Neural progenitor cell (in vitro differentiated cells): Measurements from ENCODE around the gene PDE6A. TPM values are rescaled to one million over a fixed set of nuclear protein-coding genes. Genes with fewer than 3 reads are reported as not detected.
A peak's percentile ranks its signal among the peaks of the same experiment; 100 is the strongest.

Experiments
- DNase-seq: peaks from one replicate; pipeline ENCODE4 v3.0.0-alpha.2; 2016; ENCODE audit warnings: low spot score
- H2AFZ ChIP-seq: fragments of 200-600 bp; sonication (generic); replicated peaks from 2 replicates; pipeline ENCODE4 v1.6.1; 2016; ENCODE audit warnings: antibody characterized with exemption
- H3F3A ChIP-seq: fragments of 200-600 bp; sonication (generic); 2 replicates; pipeline ENCODE4 v1.6.1; 2016; ENCODE audit warnings: antibody characterized with exemption, low read depth
- H3K27ac ChIP-seq: fragments of 200-600 bp; sonication (generic); 2 replicates; pipeline ENCODE4 v1.5.1; 2016; ENCODE audit warnings: mild to moderate bottlenecking
- H3K27me3 ChIP-seq: fragments of 200-600 bp; sonication (generic); 2 replicates; pipeline ENCODE4 v1.6.1; 2016; ENCODE audit warnings: mild to moderate bottlenecking, moderate library complexity
- H3K36me3 ChIP-seq: fragments of 200-600 bp; sonication (generic); 2 replicates; pipeline ENCODE4 v1.5.1; 2016
- H3K4me1 ChIP-seq: fragments of 200-600 bp; sonication (generic); 2 replicates; pipeline ENCODE4 v1.6.1; 2016; ENCODE audit warnings: mixed run types
- H3K4me2 ChIP-seq: fragments of 200-600 bp; sonication (generic); 2 replicates; pipeline ENCODE4 v1.6.1; 2016
- H3K4me3 ChIP-seq: fragments of 200-600 bp; sonication (generic); 2 replicates; pipeline ENCODE4 v1.5.1; 2016
- H3K79me2 ChIP-seq: fragments of 200-600 bp; sonication (generic); 2 replicates; pipeline ENCODE4 v1.6.1; 2016; ENCODE audit warnings: low read depth
- H3K9ac ChIP-seq: fragments of 200-600 bp; sonication (generic); 2 replicates; pipeline ENCODE4 v1.6.1; 2016
- H3K9me3 ChIP-seq: fragments of 200-600 bp; sonication (generic); 2 replicates; pipeline ENCODE4 v1.5.1; 2016; ENCODE audit warnings: low read depth
- H4K20me1 ChIP-seq: fragments of 200-600 bp; sonication (generic); 2 replicates; pipeline ENCODE4 v1.6.1; 2016; ENCODE audit warnings: low read depth
- H3K27ac Mint-ChIP-seq: 3 replicates; pipeline ENCODE4 v1.8.0; 2021; ENCODE audit warnings: mixed read lengths
- H3K27me3 Mint-ChIP-seq: 2 replicates; pipeline ENCODE4 v1.8.0; 2022; ENCODE audit warnings: low read depth, mild to moderate bottlenecking, inconsistent platforms, moderate library complexity, mixed read lengths; ENCODE audit not compliant: insufficient read depth
- H3K36me3 Mint-ChIP-seq: 3 replicates; pipeline ENCODE4 v1.8.0; 2021; ENCODE audit warnings: mixed read lengths
- H3K4me1 Mint-ChIP-seq: 3 replicates; pipeline ENCODE4 v1.8.0; 2021; ENCODE audit warnings: mixed read lengths
- H3K4me3 Mint-ChIP-seq: 3 replicates; pipeline ENCODE4 v1.8.0; 2021; ENCODE audit warnings: mild to moderate bottlenecking, moderate library complexity, mixed read lengths
- H3K9me3 Mint-ChIP-seq: 3 replicates; pipeline ENCODE4 v1.8.0; 2020; ENCODE audit warnings: mixed read lengths
- CTCF ChIP-seq: fragments of 200-600 bp; sonication (generic); IDR thresholded peaks from 2 replicates; pipeline ENCODE4 v1.5.1; 2017; ENCODE audit warnings: antibody characterized with exemption, mild to moderate bottlenecking
- EZH2 ChIP-seq: fragments of 200-600 bp; sonication (generic); IDR thresholded peaks from 2 replicates; pipeline ENCODE4 v1.6.1; 2017; ENCODE audit warnings: antibody characterized with exemption, mild to moderate bottlenecking, moderate library complexity
- EZH2phosphoT487 ChIP-seq: fragments of 200-600 bp; sonication (generic); IDR thresholded peaks from 2 replicates; pipeline ENCODE4 v1.6.1; 2017; ENCODE audit warnings: antibody characterized with exemption
- total RNA-seq: library from RNA; depleted of rRNA; stranded (reverse); fragments of >200 nt; gene quantifications from 2 replicates; pipeline ENCODE4 v1.2.3, GENCODE V29; 2015; ENCODE audit warnings: low replicate concordance

PDE6A gene
- total RNA-seq, 1 donor from 2014 or later, result not detected

GRCh38 chr5:149839761-149840160 lies 104.8 kb downstream of the PDE6A start:
- Histone ChIP-seq H3K9ac (no peak overlapping the region), H4K20me1 (no peaks in the 10 kb centered on the region), H3K9me3 (no peaks in the 10 kb centered on the region), H3K4me1 (peaks cover 13% of the 10 kb centered on the region), H3K4me2 (no peak overlapping the region), H3K79me2 (no peaks in the 10 kb centered on the region), H3F3A (no peaks in the 10 kb centered on the region), H3K27me3 (no peaks in the 10 kb centered on the region), H3K36me3 (no peaks in the 10 kb centered on the region), H3K27ac (no peak overlapping the region), H3K4me3 (no peak overlapping the region), H2AFZ (no peak overlapping the region)
- TF ChIP-seq EZH2phosphoT487, result no peak
- TF ChIP-seq CTCF, result no peak
- no peak for TF ChIP-seq EZH2
- Mint-ChIP-seq H3K27me3 (peaks cover 8% of the 10 kb centered on the region), H3K9me3 (no peaks in the 10 kb centered on the region), H3K4me1 (peaks cover 32% of the 10 kb centered on the region), H3K36me3 (no peaks in the 10 kb centered on the region), H3K4me3 (peak overlapping the region; percentile 44), H3K27ac (peak overlapping the region; percentile 64)
- DNase-seq, result no peak

- H3K4me2 ChIP-seq, result no peak overlapping the region
- no peak overlapping the region for H3K4me3 ChIP-seq
Observed at GRCh38 chr5:149838881-149839739, 105.5 kb downstream of the PDE6A start.

GRCh38 chr5:149837680-149838269 lies 106.8 kb downstream of the PDE6A start:
- H3K4me1 ChIP-seq, result peaks cover 13% of the 10 kb centered on the region
- peak; percentile 88 for DNase-seq
- no peak overlapping the region for H3K4me3 ChIP-seq
- no peak overlapping the region for H3K4me2 ChIP-seq
- H3K36me3 ChIP-seq, result no peaks in the 10 kb centered on the region
- TF ChIP-seq EZH2phosphoT487, result no peak
- TF ChIP-seq CTCF, result peak; percentile 81
- no peak for TF ChIP-seq EZH2
- no peak overlapping the region for H3K9ac ChIP-seq
- H3F3A ChIP-seq, result no peaks in the 10 kb centered on the region
- Mint-ChIP-seq H3K9me3 (no peaks in the 10 kb centered on the region), H3K36me3 (no peaks in the 10 kb centered on the region), H3K4me1 (peaks cover 34% of the 10 kb centered on the region), H3K27me3 (peaks cover 11% of the 10 kb centered on the region), H3K4me3 (no peak overlapping the region), H3K27ac (peak overlapping the region; percentile 61)
- H2AFZ ChIP-seq, result no peak overlapping the region
- no peaks in the 10 kb centered on the region for H4K20me1 ChIP-seq
- no peak overlapping the region for H3K27ac ChIP-seq
- H3K79me2 ChIP-seq, result no peaks in the 10 kb centered on the region
- no peaks in the 10 kb centered on the region for H3K9me3 ChIP-seq
- H3K27me3 ChIP-seq, result no peaks in the 10 kb centered on the region

More at GRCh38 chr5:149838881-149839739, 105.5 kb downstream of the PDE6A start:
- no peak overlapping the region for H3K4me3 Mint-ChIP-seq
- H3K36me3 Mint-ChIP-seq, result no peaks in the 10 kb centered on the region
- TF ChIP-seq CTCF, result no peak
- no peak for TF ChIP-seq EZH2
- TF ChIP-seq EZH2phosphoT487, result no peak
- DNase-seq, result no peak
- H3K27ac ChIP-seq, result no peak overlapping the region
- no peak overlapping the region for H2AFZ ChIP-seq
- no peak overlapping the region for H3K9ac ChIP-seq
- no peaks in the 10 kb centered on the region for H4K20me1 ChIP-seq
- H3K27ac Mint-ChIP-seq, result no peak overlapping the region
- H3K9me3 ChIP-seq, result no peaks in the 10 kb centered on the region
- H3K79me2 ChIP-seq, result no peaks in the 10 kb centered on the region
- H3F3A ChIP-seq, result no peaks in the 10 kb centered on the region
- peaks cover 34% of the 10 kb centered on the region for H3K4me1 Mint-ChIP-seq
- H3K9me3 Mint-ChIP-seq, result no peaks in the 10 kb centered on the region
- H3K27me3 ChIP-seq, result no peaks in the 10 kb centered on the region
- peaks cover 13% of the 10 kb centered on the region for H3K4me1 ChIP-seq
- no peaks in the 10 kb centered on the region for H3K36me3 ChIP-seq
- peaks cover 8% of the 10 kb centered on the region for H3K27me3 Mint-ChIP-seq
